GM21737 (cell line): Measurements from ENCODE around the gene GRK5.

Experiments used
- ATAC-seq: cut with Tn5 transposase; IDR thresholded peaks from one replicate; pipeline ENCODE4 v1.9.1; 2021; ENCODE audit warnings: mild to moderate bottlenecking, moderate library complexity; ENCODE audit not compliant: unreplicated experiment

The GRK5 gene

DNA sequence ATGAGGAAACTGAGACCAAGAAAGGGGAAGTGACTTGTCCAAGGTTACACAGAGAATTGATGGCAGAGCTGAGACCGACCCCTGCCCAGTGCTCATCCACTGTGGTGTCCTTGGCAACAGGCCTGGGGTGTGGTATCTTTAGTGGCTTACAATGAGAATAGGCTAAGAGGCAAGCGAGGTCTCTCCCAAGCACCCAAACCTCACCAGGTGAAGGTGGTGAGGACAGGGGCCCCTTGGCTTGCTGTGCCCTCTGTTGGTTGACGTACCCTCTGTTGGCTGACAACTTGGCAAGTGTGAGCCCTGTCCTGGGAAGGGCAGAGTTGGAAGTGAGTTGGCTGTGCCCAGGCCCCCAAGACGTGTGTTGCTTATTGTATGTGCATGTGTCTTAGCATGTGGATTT, 166.9 kb downstream of the GRK5 start:
- no peak for ATAC-seq

DNA sequence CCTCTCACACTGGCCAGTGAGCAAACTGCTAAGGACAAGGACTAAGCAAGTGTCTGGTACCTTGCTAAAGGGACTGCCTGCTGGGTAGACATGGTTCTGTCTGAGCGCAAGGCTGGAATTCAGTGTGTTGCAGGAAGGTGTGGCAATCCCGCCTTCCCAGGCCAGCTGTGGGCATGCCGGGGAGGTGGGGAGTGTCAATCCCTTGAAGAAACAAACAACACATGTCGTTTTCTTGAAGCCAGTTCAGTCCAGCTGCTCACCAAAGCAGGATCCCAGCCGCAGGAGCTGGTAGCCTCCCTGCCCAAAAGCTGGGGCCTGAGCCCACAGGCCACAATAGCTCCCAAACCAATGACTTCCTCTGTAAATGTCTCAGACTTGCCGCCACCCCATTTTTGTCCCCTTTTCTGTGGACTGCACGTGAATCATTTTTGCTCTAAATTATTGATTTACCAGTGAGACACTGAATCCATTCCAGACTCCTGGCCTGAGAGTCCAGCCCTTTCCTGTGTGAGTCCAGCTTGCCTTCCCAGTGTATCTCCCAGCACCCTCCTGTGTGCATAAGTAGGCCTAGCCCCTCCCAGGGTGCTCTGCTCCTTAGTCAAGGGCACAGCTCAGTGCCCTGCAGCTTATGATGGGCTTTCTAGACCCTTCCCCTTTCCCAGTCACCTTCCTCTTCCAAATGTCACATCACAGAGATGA, 168.4 kb downstream of the GRK5 start:
- ATAC-seq: no peak

DNA sequence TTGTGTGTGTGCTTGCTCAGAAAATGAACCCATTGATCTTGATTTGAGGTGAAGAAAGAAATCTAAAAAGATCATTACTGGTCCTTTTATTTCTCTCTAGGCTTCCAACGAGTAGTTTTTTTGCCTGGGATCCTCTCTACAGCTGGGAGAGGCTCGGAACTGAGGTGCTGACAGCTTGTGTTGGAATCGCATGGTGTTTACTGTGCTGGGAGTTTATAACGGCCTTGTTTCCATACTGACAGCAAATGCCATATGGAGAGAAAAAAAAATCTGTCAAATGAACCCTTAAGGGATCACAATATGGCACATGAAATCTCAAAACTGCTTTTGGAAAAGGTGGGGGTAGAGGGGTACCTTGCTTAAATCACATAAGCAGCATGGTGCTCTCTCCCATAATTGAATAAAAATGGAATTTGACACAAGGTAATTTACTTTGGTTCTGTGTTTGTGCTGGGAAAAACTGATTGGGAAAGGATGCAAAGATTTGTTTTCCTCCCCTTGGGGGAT, 170.1 kb downstream of the GRK5 start:
- ATAC-seq: no peak

DNA sequence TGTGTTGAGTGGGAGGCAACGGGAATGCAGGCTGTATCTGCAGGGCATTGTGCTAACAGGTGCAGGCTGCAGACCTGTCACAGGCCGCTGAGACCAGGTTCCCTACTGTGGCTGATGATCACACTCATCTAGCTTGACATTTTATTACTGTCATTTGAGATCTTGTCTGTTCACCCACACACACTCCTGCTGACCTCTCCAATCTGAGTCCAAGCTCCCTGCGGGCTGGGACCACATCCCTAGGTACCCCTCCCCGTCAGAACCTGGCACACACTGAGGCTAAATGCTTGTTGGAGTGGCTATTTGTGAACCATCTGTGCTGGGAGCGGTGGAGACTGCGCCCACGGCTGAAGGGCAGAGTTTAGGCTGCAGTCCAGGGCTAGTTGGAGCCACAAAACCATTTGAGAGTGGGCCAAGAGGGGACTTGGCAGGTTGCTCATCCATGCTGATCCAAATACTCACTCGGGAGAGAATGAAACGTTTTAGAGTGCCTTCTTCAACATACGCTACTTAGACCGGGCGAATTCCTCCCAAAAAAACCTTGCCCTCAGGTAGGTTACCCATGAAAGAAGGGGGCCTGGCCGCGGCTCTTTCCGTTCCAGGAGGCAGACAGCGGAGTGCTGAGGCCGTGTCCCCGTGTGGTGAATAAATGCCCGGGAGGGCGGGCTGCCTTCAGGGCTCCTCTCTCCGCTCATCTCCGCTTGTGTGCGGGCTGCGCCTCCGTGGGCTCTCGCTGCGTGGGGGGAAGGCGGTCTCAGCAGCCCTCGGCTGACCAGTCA, 170.8 kb downstream of the GRK5 start:
- ATAC-seq: no peak

DNA sequence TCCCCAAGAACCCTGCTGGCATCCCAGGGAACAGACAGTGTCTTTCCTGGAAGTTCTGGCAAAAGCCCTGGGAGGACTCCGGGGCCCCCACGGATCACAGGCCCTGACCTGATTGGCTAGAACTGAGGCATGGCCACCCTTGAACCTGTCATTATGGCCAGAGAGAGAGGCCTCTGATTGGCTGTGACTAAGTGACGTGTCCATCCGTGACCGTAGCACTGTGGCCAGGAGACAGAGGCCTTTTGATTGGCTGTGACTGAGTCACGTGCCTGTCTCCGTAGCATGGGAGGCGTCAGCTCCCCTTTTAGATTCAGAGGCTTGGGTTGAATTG, 171.3 kb downstream of the GRK5 start:
- ATAC-seq: no peak

GRCh38 chr10:119379466-119380071, 172.2 kb downstream of the GRK5 start:
- no peak for ATAC-seq

- ATAC-seq: no peak
These were observed 175.9 kb downstream of the GRK5 start for GRCh38 chr10:119383174-119383856.

DNA sequence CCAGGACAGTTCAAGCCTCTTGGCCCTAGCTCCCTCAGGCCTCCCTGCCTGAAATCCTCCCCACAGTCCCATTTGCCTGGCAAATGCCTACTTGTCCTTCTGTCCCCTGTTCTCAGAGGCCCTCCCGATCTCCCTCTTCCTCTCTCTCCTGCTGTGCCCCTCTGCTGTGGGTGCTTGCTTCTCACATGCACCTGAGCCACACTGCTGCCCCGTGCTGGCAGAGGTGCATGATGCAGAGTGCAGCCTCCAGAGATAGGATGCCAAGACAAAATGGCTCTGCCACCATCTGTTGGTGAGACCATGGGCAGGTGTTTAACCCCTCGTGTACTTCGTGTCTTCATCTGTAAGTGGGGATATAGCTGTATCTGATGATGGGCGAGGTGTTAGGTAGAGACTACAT, 176.8 kb downstream of the GRK5 start:
- no peak for ATAC-seq

DNA sequence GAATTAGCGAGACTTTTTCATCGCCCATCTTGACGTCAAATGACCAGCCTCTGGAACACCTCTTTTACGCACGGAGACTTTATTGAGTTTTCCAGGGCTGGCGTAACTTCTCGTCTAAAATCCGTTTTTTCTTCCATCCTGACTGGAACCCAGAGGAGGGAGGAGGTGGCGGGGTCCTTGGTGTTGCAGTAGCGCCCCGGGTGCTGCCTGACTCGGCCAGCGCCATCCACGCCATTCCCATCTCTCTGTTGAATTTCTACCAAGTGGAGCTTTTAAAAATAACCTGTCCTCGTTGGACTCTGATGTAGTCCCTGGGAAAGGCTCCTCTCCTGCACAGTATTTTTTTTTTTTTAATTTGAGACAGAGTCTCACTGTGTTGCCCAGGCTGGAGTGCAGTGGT, 179.3 kb downstream of the GRK5 start:
- no peak for ATAC-seq

DNA sequence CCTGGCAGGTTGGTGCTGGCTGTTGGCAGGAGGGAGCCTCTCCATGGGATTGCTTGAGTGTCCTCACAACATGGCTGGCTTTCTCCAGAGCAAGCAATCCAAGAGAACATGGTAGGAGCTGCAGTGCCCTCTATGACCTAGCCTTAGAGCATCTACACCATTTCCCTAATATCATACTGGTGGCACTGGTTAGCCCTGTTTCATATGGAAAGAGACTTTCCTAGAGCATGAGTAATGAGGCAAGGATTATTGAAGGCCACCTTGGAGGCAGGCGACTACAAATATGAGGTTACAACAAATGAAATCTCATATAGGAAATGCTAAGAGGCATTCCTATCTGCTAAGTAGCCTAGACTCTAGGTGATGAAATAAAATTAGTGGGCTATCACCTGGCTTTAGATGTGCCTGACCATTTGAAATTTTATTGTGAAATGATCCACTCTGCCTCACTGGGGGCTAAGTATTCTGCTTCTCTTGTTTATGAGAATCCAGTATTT, 181.5 kb downstream of the GRK5 start:
- no peak for ATAC-seq

GRCh38 chr10:119391440-119392251, 184.3 kb downstream of the GRK5 start:
- no peak for ATAC-seq

- ATAC-seq: no peak
These were observed 185.6 kb downstream of the GRK5 start for GRCh38 chr10:119393019-119393418.

GRCh38 chr10:119393421-119393820, 186.1 kb downstream of the GRK5 start:
- ATAC-seq: no peak

GRCh38 chr10:119393845-119394244, 186.5 kb downstream of the GRK5 start:
- ATAC-seq: no peak

GRCh38 chr10:119394657-119395279, 187.4 kb downstream of the GRK5 start:
- no peak for ATAC-seq

DNA sequence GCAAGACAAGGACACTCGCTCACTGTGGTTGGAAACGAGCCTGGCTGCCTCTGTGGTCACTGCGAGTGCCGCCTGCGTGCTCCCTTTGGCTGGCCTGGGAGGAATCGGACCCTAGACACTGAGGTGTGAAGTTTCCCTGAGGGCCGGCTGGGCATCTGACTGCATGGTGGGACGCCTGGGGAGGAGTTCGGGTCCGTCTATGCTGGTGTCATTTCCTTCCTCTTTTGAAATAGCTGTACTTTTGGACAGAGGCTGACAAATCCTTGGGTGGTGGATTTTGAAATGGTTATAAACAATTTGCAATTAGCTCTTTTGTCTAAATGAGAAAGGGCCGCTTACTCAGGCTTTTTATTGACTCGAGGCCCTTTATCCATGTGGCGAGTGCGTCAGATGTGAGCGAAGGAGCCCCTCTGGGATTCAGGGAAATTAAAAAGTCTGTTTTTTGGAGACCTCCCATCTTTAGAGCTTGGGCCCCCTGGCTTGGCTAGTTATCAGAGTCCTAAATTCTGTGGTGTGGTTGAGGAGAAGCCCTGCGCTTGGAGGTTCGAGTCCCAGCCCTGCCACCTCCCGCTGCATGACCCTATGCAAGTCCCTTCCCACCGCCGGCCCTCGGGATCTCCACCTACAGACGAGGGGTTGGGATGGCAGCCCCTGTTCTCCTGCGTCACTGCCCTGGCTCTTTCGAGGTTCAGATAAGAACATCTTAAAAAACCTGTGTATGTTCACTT, 188.1 kb downstream of the GRK5 start:
- no peak for ATAC-seq

DNA sequence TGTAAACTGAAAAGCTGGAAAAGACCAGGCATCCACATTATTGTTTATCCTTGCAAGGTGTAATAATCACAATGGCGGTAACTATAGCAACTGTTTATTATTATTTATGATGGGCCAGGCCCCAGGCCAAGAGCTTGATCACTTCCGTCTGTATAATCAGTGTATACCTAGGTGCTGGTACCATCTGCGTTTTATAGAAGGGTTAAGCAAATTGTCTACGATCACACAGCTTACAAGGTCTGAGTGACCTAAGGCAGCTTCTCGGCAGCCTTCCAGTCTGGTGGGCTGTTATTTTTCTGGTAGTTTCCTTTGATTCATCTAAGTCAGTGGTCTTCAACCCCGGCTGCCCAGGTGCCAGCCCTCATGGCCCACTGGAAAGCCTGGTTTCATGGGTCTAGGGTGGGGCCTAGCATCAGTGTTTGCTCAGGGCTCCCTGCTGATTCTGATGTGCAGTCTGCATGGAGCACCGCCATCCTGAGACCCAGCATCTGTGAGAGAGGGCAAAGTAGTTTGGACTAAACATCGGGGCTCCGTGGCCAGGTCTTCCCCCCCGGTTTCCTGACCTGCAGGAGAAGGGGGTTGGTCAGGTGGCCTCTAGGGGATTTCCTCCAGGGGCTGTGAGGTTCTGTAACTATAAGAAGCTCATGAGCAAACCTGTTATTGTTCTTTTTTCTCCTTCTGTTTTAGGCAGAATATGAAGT, 188.8 kb downstream of the GRK5 start:
- no peak for ATAC-seq

GRCh38 chr10:119396709-119397071, 189.3 kb downstream of the GRK5 start:
- no peak for ATAC-seq

DNA sequence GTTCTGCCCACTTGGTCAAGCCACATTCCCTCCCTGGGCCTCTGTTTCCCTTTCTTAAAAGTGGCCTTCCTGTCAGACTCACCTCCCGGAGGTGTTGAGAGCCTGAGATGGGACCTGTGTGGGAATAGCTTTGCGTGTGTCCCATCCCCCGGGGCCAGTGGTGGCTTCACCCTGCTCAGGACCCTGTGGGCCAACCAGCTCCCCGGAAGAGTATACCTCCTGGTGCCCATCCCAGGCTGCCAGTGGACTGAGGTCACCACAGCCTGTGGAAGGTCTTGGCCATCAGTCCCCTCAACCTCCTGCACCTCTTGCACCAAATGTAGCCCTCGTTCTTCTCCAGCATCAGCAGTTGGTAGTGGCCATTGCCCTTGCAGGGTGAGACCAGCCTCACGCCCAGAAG, 190.0 kb downstream of the GRK5 start:
- ATAC-seq: no peak
